GM21390 (cell line): Measurements from ENCODE around the gene DVL3.
"Not testable (repeated sequence)": the region's sequence is repeated elsewhere in the genome, so short reads cannot be mapped to it uniquely, and the experiment has no call there.

Experiments used
- ATAC-seq: cut with Tn5 transposase; IDR thresholded peaks from one replicate; pipeline ENCODE4 v1.9.1; 2021; ENCODE audit not compliant: unreplicated experiment

Gene DVL3

GRCh38 chr3:184154885-184155643 lies at the start of gene DVL3:
TSS of gene DVL3 (plus strand) at chr3:184155377. CDS start at chr3:184155636, 259 bp downstream.
- peak; percentile 81 for ATAC-seq

GRCh38 chr3:184110316-184110725 lies 44.9 kb upstream of the DVL3 start:
- ATAC-seq: no peak

- ATAC-seq: no peak
Measured at GRCh38 chr3:184116017-184116416, 39.2 kb upstream of the DVL3 start.

GRCh38 chr3:184117636-184118035 lies 37.5 kb upstream of the DVL3 start:
- no peak for ATAC-seq

- ATAC-seq: not testable (repeated sequence)
Measured at GRCh38 chr3:184121031-184121430, 34.1 kb upstream of the DVL3 start.

GRCh38 chr3:184126006-184126405 lies 29.2 kb upstream of the DVL3 start:
- no peak for ATAC-seq

GRCh38 chr3:184129012-184129411 lies 26.2 kb upstream of the DVL3 start:
- ATAC-seq: no peak

- ATAC-seq: no peak
Measured at GRCh38 chr3:184132945-184133344, 22.2 kb upstream of the DVL3 start.

GRCh38 chr3:184133840-184134745 lies 21.1 kb upstream of the DVL3 start:
- peak; percentile 42 for ATAC-seq

GRCh38 chr3:184134746-184135148 lies 20.4 kb upstream of the DVL3 start:
- peak; percentile 5 for ATAC-seq

- peak; percentile 81 for ATAC-seq
Measured at GRCh38 chr3:184135149-184135910, 19.8 kb upstream of the DVL3 start, which contains the start of gene EIF2B5. TSS of gene EIF2B5 (plus strand) at chr3:184135358. CDS start at chr3:184135386, 28 bp downstream.

- no peak for ATAC-seq
Measured at GRCh38 chr3:184135911-184136260, 19.3 kb upstream of the DVL3 start.

GRCh38 chr3:184140436-184140835 lies 14.7 kb upstream of the DVL3 start:
- ATAC-seq: no peak

GRCh38 chr3:184142199-184142598 lies 13.0 kb upstream of the DVL3 start:
- no peak for ATAC-seq

- no peak for ATAC-seq
Measured at GRCh38 chr3:184143327-184143726, 11.8 kb upstream of the DVL3 start.

GRCh38 chr3:184144505-184144904 lies 10.7 kb upstream of the DVL3 start:
- ATAC-seq: no peak

GRCh38 chr3:184145111-184145524 lies 10.1 kb upstream of the DVL3 start:
- no peak for ATAC-seq

- ATAC-seq: no peak
Measured at GRCh38 chr3:184145751-184146270, 9.4 kb upstream of the DVL3 start.

GRCh38 chr3:184148076-184148475 lies 7.1 kb upstream of the DVL3 start:
- ATAC-seq: no peak

- no peak for ATAC-seq
Measured at GRCh38 chr3:184149123-184149522, 6.1 kb upstream of the DVL3 start.

GRCh38 chr3:184149770-184150169 lies 5.4 kb upstream of the DVL3 start:
- ATAC-seq: not testable (repeated sequence)
